K562 (cell line): Measurements from ENCODE around the gene SLC26A1. TPM values are rescaled to one million over a fixed set of nuclear protein-coding genes. Genes with fewer than 3 reads are reported as not detected.

Experiments used
- CBFB ChIP-seq: sonication (generic); formaldehyde crosslinking; IDR thresholded peaks from 2 replicates; pipeline ENCODE4 v1.4.0; 2020; ENCODE audit warnings: mild to moderate bottlenecking, missing genetic modification reagents
- CHCHD3 ChIP-seq: fragments of 250-450 bp; sonication (Bioruptor Pico); IDR thresholded peaks from 2 replicates; pipeline ENCODE4 v2.1.2; 2022; ENCODE audit warnings: mild to moderate bottlenecking
- CUX1 ChIP-seq: fragments of 200-800 bp; sonication (Bioruptor generic); IDR thresholded peaks from 2 replicates; pipeline ENCODE4 v1.6.1; 2016; ENCODE audit warnings: missing genetic modification characterization, missing compliant biosample characterization
- HMGN3 ChIP-seq: IDR thresholded peaks from 2 replicates; pipeline ENCODE4 v1.6.1; 2011; ENCODE audit warnings: borderline replicate concordance, low read depth, mild to moderate bottlenecking, mixed read lengths, low read length; ENCODE audit not compliant: insufficient read length; ENCODE audit errors: extremely low read depth
- LARP7 ChIP-seq: fragments of 450-650 bp; IDR thresholded peaks from 2 replicates; pipeline ENCODE4 v1.6.1; 2016
- NFXL1 ChIP-seq: fragments of 450-650 bp; formaldehyde crosslinking; IDR thresholded peaks from 2 replicates; pipeline ENCODE4 v1.4.0; 2021; ENCODE audit warnings: mild to moderate bottlenecking
- NRF1 ChIP-seq, 2 experiments: fragments of 450-650 bp; IDR thresholded peaks in 1 of 2; conservative IDR thresholded peaks in 1 of 2; 2 replicates each; pipeline ENCODE4 v1.6.1; 2014; ENCODE audit warnings: mild to moderate bottlenecking in 2 of 2
- PTBP1 ChIP-seq: fragments of 200-400 bp; formaldehyde crosslinking; IDR thresholded peaks from 2 replicates; pipeline ENCODE4 v1.6.1; 2017; ENCODE audit warnings: low read depth, low read length
- RBM14 ChIP-seq: fragments of 200-400 bp; formaldehyde crosslinking; IDR thresholded peaks from 2 replicates; pipeline ENCODE4 v1.6.1; 2018; ENCODE audit warnings: low read depth, mild to moderate bottlenecking, low read length, moderate library complexity, borderline replicate concordance; ENCODE audit not compliant: insufficient read depth
- RHOXF2B ChIP-seq: fragments of 250-450 bp; sonication (Bioruptor Pico); conservative IDR thresholded peaks from 2 replicates; pipeline ENCODE4 v1.5.1; 2021
- STAT5A ChIP-seq: IDR thresholded peaks from 2 replicates; pipeline ENCODE4 v1.6.1; 2012; ENCODE audit warnings: low read length, inconsistent platforms, borderline replicate concordance
- TEAD1 ChIP-seq, 2 experiments: fragments of 450-650 bp in 1 of 2; sonication (generic) in 1 of 2; formaldehyde crosslinking; IDR thresholded peaks; 2 replicates each; pipeline versions ENCODE4 v1.4.0 to v1.8.0; 2020 to 2022; ENCODE audit warnings: mild to moderate bottlenecking in 2 of 2, missing genetic modification reagents in 1 of 2
- TSHZ1 ChIP-seq: fragments of 250-450 bp; sonication (Bioruptor Pico); IDR thresholded peaks from 2 replicates; pipeline ENCODE4 v1.4.0; 2020; ENCODE audit warnings: mild to moderate bottlenecking, moderate library complexity
- WHSC1 ChIP-seq: IDR thresholded peaks from one replicate; pipeline ENCODE4 v1.6.1; 2012; ENCODE audit warnings: low read length, control low read depth, inconsistent platforms
- ZBTB7A ChIP-seq: IDR thresholded peaks from 2 replicates; pipeline ENCODE4 v1.6.1; 2011; ENCODE audit warnings: low read depth, mild to moderate bottlenecking, low read length, moderate library complexity, borderline replicate concordance; ENCODE audit not compliant: control insufficient read depth
- ZNF740 ChIP-seq, 3 experiments: fragments of 200-800 bp in 1 of 3; sonication (Bioruptor generic) in 1 of 3; sonication (generic) in 1 of 3; formaldehyde crosslinking in 1 of 3; IDR thresholded peaks; 2 replicates each; pipeline versions ENCODE4 v1.6.1 to v1.8.0; 2016 to 2022; ENCODE audit warnings: mild to moderate bottlenecking in 2 of 3, missing compliant biosample characterization in 2 of 3, missing genetic modification characterization in 2 of 3, missing genetic modification reagents in 1 of 3
- polyA plus RNA-seq, 8 experiments: library from polyadenylated mRNA; depleted of rRNA in 4 of 8; stranded (reverse) in 5 of 8; unstranded in 3 of 8; fragments of >200 nt; fragmentation: Nextera tagmentation in 2 of 8; fragmentation: Illumina TruSeq in 1 of 8; extraction: Ambion mirVana in 2 of 8; extraction: Trizol in 1 of 8; gene quantifications; 2 replicates each; pipeline versions ENCODE4 v1.2.1 to v1.2.3, GENCODE V29; 2011 to 2014; ENCODE audit warnings: inconsistent platforms in 1 of 8, missing spikeins in 1 of 8
- total RNA-seq, 7 experiments: library from RNA; depleted of rRNA in 6 of 7; stranded (reverse); fragments of >200 nt in 6 of 7; fragmentation: Illumina TruSeq in 2 of 7; extraction: Trizol in 2 of 7; gene quantifications; 2 replicates each; pipeline versions ENCODE4 v1.2.1 to v1.2.3, GENCODE V29; 2011 to 2021; ENCODE audit warnings: low replicate concordance in 1 of 7

SLC26A1 gene
- total and polyA plus RNA-seq, 9 of the 15 experiments (the other 6 are each of a cell fraction or from before 2014, with no cell fraction given): 0.11 to 4.2 (median 0.95) TPM

GRCh38 chr4:993111-994029, at the start of gene SLC26A1 (continued):
- TF ChIP-seq TSHZ1 (CRISPR knock-in tag): no peak
- 0 out of 2 replicates have a peak, but pooled peaks have one; percentile 47 for TF ChIP-seq ZNF740 (CRISPR knock-in tag; IDR thresholded peaks at IDR 0.05)
- TF ChIP-seq ZNF740 (tag; IDR thresholded peaks at IDR 0.05): no peak
- TF ChIP-seq LARP7: no peak
- 0 out of 2 replicates have a peak, but pooled peaks have one; percentile 29 for TF ChIP-seq RHOXF2B
- TF ChIP-seq WHSC1: peak; percentile 82
- TF ChIP-seq CUX1 (CRISPR knock-in tag): peak; percentile 73; the same call in 1 of the 2 replicates
- no peak for TF ChIP-seq RBM14
- TF ChIP-seq PTBP1: no peak
- TF ChIP-seq TEAD1 (CRISPR knock-in tag; IDR thresholded peaks at IDR 0.05): 0 out of 4 replicates have a peak, but pooled peaks of 1 of the 2 experiments have one; percentile 41
- no peak for TF ChIP-seq NFXL1 (CRISPR knock-in tag)
- TF ChIP-seq STAT5A: no peak
- 0 out of 4 replicates have a peak, but pooled peaks have one; percentile 13 to 33 for TF ChIP-seq NRF1 (conservative IDR thresholded peaks at IDR 0.05 in 1 of 2, IDR thresholded peaks at IDR 0.05 in 1 of 2)
- peak; percentile 43 for TF ChIP-seq HMGN3
- no peak for TF ChIP-seq CHCHD3
- 0 out of 2 replicates have a peak, but pooled peaks have one; percentile 32 for TF ChIP-seq CBFB (CRISPR knock-in tag)
- TF ChIP-seq ZBTB7A: peak; percentile 68; the same call in 1 of the 2 replicates
